Peyer's patch (tissue), 4 donors: ENCODE measurements around the gene RAD51B.

Source experiments
- POLR2A ChIP-seq, 2 donors: fragments of 450-650 bp; IDR thresholded peaks; one replicate each; pipeline ENCODE4 v1.5.1; 2017; ENCODE audit warnings: antibody characterized with exemption in 2 of 2, mild to moderate bottlenecking in 2 of 2, moderate library complexity in 2 of 2
- TF ChIP-seq, protein P1 (sequence below), 6 experiments: fragments of 450-650 bp in 4 of 6; fragments of 200-600 bp in 2 of 6; sonication (generic) in 1 of 6; IDR thresholded peaks; one replicate each; pipeline ENCODE4 v1.5.1; 2017 to 2019; ENCODE audit warnings: antibody characterized with exemption in 6 of 6, mild to moderate bottlenecking in 3 of 6, moderate library complexity in 1 of 6

GRCh38 chr14:68603533-68604360 is 784.2 kb downstream of the RAD51B start:
- TF ChIP-seq, protein P1, sequence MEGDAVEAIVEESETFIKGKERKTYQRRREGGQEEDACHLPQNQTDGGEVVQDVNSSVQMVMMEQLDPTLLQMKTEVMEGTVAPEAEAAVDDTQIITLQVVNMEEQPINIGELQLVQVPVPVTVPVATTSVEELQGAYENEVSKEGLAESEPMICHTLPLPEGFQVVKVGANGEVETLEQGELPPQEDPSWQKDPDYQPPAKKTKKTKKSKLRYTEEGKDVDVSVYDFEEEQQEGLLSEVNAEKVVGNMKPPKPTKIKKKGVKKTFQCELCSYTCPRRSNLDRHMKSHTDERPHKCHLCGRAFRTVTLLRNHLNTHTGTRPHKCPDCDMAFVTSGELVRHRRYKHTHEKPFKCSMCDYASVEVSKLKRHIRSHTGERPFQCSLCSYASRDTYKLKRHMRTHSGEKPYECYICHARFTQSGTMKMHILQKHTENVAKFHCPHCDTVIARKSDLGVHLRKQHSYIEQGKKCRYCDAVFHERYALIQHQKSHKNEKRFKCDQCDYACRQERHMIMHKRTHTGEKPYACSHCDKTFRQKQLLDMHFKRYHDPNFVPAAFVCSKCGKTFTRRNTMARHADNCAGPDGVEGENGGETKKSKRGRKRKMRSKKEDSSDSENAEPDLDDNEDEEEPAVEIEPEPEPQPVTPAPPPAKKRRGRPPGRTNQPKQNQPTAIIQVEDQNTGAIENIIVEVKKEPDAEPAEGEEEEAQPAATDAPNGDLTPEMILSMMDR (IDR thresholded peaks at IDR 0.05), result no peak
- TF ChIP-seq POLR2A (IDR thresholded peaks at IDR 0.05), result no peak
